Ovary (tissue), 3 donors: ENCODE data around the gene KRTAP26-1.

Experiments
- CTCF ChIP-seq, 3 donors: fragments of 450-650 bp in 2 of 3; fragments of 200-600 bp in 1 of 3; IDR thresholded peaks; one replicate each; pipeline versions ENCODE4 v1.5.1 to v1.8.0; 2016 to 2022; ENCODE audit warnings: antibody characterized with exemption in 3 of 3, mild to moderate bottlenecking in 1 of 3
- EP300 ChIP-seq: sonication (generic); formaldehyde crosslinking; IDR thresholded peaks from one replicate; pipeline ENCODE4 v1.6.1; 2017; ENCODE audit warnings: antibody characterized with exemption
- POLR2A ChIP-seq: fragments of 450-650 bp; IDR thresholded peaks from one replicate; pipeline ENCODE4 v1.6.1; 2017; ENCODE audit warnings: antibody characterized with exemption, mild to moderate bottlenecking, moderate library complexity
- donor health status: DM: no; HTN: no; CAD: no.

DNA sequence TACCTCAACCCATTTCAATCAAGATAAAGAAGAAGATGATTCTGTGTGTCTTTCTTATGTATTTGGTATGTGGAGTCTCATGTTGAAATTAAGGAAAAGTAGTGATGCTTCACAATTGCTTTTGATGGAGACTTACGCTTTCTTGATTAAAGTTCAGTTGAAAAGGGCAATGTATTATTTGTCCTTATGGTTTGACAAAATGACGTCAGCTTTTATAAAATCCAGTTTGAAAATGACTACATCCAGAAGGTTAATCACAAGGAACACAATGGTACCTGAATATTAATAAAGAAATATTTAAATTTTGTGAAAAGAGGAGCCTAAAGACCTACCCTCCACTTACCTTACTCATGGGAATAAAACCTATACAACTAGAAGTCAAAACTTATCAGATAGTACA lies 4.4 kb downstream of the KRTAP26-1 start:
- no peak for TF ChIP-seq CTCF (IDR thresholded peaks at IDR 0.05)
- TF ChIP-seq POLR2A = no peak
- no peak for TF ChIP-seq EP300
